NCI-H1092 (cell line): ENCODE results near the gene GRIA2.
"Not testable (repeated sequence)": the region's sequence is repeated elsewhere in the genome, so short reads cannot be mapped to it uniquely, and the experiment has no call there.

Experiments
- DNase-seq: peaks from one replicate; lab custom pipeline; 2025; lab: John Stamatoyannopoulos, UW

The GRIA2 gene

DNA sequence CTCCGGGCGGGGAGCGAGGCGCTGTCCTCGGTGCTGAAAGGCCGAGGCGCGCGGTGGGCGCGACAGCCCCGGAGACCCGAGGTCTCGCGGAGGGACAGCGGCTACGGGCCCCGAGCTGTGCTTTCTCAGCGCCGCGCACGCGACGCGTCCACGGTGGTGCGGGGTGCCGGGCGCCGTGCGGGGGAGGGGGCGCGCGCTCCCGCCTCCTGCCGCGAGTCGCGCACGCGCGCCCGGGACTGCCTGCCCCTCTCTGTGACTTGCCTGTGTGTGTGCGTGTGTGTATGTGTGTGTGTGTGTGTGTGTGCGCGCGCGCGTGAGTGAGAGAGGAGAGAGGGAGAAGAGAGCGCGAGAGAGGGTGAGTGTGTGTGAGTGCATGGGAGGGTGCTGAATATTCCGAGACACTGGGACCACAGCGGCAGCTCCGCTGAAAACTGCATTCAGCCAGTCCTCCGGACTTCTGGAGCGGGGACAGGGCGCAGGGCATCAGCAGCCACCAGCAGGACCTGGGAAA, at the start of gene GRIA2:
Gene GRIA2, plus strand, starts transcription at position 358 of the 511 bp plus-strand sequence. CDS start 315 bp downstream, outside the sequence.
- peak; percentile 11 for DNase-seq

- DNase-seq, result no peak
Measured at GRCh38 chr4:157172011-157172410, 48.5 kb upstream of the GRIA2 start.

- not testable (repeated sequence) for DNase-seq
Measured at GRCh38 chr4:157180268-157180667, 40.3 kb upstream of the GRIA2 start.

GRCh38 chr4:157184300-157184699, 36.2 kb upstream of the GRIA2 start:
- DNase-seq, result no peak

DNA sequence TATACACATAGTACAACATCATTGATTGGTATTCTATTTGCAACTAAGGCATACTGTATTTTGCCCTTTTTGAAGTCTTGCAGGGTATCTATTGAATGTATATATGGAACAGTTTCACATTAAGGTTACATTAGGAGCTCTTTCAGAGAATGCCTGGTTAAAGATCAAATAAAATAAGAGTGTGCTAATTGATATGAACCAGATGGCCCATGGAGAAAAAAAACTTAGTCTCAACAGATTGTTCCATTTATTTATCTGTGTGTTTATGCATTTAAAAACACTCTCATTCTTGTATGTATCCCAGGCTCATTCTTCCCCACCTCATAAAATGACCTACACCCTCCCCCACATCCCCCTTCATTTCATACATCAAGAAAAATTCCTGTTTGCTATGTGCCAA, 35.2 kb upstream of the GRIA2 start:
- DNase-seq, result no peak

DNA sequence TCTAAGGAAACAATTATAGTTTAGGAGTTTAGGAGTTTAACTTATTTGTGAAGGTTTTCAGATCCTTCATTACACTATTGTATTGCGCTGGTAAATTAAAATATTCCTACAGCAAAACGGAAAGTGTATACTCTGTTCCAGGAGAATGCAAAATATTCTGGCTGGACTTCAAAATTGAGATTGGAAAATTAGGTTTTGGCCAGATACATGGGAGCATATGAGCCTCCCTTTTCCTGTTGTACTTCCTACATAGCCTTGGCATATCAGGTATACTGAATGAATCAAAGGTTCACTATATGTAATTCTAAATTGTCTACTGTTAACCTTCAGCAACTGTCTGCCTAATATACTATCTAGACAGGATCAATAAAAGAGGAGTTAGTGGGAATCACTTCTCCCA, 25.2 kb upstream of the GRIA2 start:
- no peak for DNase-seq

GRCh38 chr4:157196046-157196445, 24.5 kb upstream of the GRIA2 start:
- no peak for DNase-seq

- DNase-seq, result no peak
Measured at GRCh38 chr4:157204634-157205244, 15.8 kb upstream of the GRIA2 start.

- DNase-seq, result peak; percentile 5
Measured at GRCh38 chr4:157217708-157218107, 2.8 kb upstream of the GRIA2 start.

- no peak for DNase-seq
Measured at GRCh38 chr4:157219711-157220370, 687 bp upstream of the GRIA2 start.

DNA sequence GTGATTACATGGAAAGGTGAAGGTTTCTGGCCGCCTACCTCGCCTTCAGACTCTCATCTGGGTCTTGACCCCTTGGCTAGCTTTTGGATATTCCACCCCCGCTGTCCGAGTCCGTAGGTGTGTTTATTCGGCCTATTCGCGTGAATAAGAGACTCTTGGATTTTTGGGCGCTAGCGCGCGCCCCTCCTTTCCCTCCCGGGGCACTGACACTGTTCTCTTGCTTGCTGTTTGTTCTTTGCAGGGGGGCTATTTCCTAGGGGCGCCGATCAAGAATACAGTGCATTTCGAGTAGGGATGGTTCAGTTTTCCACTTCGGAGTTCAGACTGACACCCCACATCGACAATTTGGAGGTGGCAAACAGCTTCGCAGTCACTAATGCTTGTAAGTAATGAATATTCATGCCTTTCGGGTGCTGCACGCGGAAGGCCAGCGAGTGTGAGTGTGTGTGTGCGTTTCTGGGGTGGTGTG, 932 bp downstream of the GRIA2 start:
- no peak for DNase-seq

GRCh38 chr4:157221895-157222770, 1.6 kb downstream of the GRIA2 start:
- peak; percentile 18 for DNase-seq

- no peak for DNase-seq
Measured at GRCh38 chr4:157222771-157223160, 2.2 kb downstream of the GRIA2 start.

- DNase-seq, result no peak
Measured at GRCh38 chr4:157223456-157223855, 2.9 kb downstream of the GRIA2 start.

GRCh38 chr4:157225096-157225495, 4.6 kb downstream of the GRIA2 start:
- DNase-seq, result no peak

DNA sequence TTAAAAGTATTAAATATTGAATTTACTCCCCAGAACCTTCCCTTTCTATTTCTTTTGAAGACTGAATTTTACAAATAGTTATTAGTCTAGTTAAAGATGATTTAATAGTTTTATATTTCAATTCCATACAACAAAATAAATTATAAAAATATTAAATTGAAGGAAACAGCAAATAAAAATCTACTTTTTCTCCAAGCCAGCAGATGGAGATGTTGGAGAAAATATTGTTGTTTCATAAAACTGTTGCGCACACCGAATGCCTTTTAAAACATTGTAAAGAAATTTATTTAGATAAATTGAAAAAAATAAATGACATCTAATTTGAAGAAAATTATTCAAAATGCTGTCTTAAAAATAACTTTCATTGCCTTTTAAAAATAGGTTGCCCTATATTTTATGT, 5.5 kb downstream of the GRIA2 start:
- DNase-seq, result no peak

DNA sequence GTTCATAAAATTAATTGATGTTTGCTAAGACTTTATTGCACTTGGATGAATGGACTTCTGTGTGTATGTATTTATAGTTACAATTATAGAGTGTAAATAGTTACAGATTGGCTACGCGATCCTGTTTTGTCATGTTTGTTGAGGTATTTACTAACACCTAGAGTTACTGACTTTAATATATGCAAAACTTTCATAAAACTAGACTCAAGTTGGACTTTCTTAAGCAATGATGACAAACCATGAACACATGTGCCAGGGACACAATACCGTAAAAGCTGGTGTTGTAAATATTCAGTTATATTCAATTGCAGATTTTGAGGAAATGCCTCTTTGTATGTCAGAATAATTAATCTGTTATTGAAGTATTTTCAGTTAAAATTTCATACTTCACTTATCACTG, 6.1 kb downstream of the GRIA2 start:
- no peak for DNase-seq

DNA sequence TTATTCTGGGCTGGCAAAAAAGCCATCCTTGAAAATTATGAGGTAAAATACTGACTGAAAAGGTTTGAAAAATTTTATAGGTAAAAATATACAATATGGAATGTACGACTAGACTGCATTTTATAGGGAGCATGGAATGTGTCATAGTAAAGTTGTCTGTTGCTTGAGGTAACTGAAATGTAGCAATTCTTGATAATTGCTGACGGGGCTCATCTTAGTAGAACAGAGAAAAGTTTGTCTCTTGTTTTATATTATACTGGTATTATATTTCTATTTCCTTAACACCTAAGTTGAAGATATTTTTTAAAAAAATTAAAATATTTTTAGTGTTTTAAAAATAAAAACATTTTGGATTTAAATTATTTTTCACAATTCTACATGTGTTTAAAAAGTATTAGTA, 11.0 kb downstream of the GRIA2 start:
- DNase-seq, result no peak

DNA sequence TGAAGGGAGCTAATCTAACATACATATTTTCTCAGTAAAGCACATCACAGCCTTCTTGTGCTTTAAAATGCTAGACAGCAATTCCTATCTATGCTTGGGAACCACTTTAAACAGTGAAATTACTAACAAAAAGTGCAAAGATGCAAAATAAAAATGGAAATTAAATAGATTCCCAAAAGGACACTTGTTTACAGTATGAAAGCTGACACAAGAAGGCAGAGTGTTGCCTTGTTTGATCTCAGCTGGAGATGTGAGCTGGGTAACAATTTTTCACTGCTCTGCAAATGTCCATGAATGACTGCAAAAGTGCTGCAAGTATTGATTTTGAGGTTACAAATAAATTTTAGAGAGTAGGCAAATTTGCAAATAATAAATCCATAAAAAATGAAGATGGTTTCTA, 22.3 kb downstream of the GRIA2 start:
- no peak for DNase-seq

GRCh38 chr4:157244348-157244747, 23.8 kb downstream of the GRIA2 start:
- DNase-seq, result no peak

- no peak for DNase-seq
Measured at GRCh38 chr4:157245351-157245750, 24.8 kb downstream of the GRIA2 start.

- no peak for DNase-seq
Measured at GRCh38 chr4:157246964-157247363, 26.4 kb downstream of the GRIA2 start.

DNA sequence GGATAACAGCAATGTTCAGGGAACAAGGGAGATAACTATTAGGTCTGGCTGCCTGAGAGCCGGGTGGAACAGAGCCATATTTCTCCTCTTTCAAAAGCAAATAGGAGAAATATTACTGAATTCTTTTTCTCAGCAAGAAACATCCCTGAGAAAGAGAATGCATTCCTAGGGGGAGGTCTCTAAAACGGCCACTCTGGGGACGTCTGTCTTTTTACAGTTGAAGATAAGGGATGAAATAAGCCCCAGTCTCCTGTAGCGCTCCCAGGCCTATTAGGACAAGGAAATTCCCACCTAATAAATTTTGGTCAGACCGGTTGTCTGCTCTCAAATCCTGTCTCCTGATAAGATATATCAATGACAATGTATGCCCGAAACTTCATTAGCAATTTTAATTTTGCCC, 37.6 kb downstream of the GRIA2 start:
- DNase-seq, result not testable (repeated sequence)
